ENCODE data around the gene GFAP.

The GFAP gene

DNA sequence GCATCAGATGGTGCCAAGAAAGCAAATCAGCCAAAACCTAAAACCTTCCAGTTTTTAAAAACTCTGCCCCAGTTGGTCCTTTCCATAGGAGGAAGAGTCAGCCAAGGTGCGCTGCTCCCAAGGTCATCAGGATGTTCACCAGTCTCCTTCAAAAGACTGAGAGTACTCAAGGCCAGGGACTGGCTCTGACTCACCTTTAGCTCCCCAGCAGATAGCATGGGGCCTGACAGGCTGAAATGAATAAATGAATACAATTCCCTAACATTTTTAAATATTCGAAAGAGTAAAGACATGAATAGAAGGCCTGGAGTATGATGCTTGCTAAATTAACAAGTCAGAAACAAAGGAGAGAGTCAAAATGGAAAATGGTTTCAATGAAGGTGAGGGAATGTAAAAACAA, 35.2 kb downstream of the GFAP start:
- in situ Hi-C loops (cut with HindIII; ENCODE audit: low pct_ligation_motif_present, low pct_unique_long_range_greater_than_20kb, low sequenced_read_pairs): no loop called here
- DNase-seq: no peak

GRCh38 chr17:44879376-44879775, 35.9 kb downstream of the GFAP start:
- in situ Hi-C loops (cut with HindIII; ENCODE audit: low pct_ligation_motif_present, low pct_unique_long_range_greater_than_20kb, low sequenced_read_pairs): no loop called here
- DNase-seq: no peak

GRCh38 chr17:44878627-44879221, 36.6 kb downstream of the GFAP start:
- in situ Hi-C loops (cut with HindIII; ENCODE audit: low pct_ligation_motif_present, low pct_unique_long_range_greater_than_20kb, low sequenced_read_pairs): no loop called here
- DNase-seq: peak; percentile 51

GRCh38 chr17:44877121-44877520, 38.2 kb downstream of the GFAP start:
- DNase-seq: no peak
- in situ Hi-C loops (cut with HindIII; ENCODE audit: low pct_ligation_motif_present, low pct_unique_long_range_greater_than_20kb, low sequenced_read_pairs): no loop called here

DNA sequence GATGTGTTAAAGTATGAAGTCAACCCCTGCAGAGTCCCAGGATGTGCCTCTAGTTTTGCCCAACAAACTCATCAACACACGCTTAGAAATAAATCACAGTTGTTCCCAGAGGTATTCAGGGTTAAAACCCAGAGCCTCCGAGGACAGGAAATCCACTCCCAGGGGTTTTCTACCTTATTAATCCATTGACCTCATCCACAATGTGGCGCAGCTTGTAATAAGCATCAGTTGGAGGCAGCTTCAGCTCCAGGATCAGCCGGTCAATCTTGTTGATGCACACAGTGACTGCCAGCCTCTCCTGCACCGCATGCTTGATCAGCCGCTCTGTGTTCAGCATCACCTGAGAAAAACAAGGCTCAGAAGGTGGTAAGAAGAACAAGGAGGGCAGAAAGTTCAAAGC, 39.5 kb downstream of the GFAP start:
- in situ Hi-C loops (cut with HindIII; ENCODE audit: low pct_ligation_motif_present, low pct_unique_long_range_greater_than_20kb, low sequenced_read_pairs): no loop called here
- no peak for DNase-seq

GRCh38 chr17:44872131-44872768, 43.0 kb downstream of the GFAP start:
- no peak for DNase-seq
- in situ Hi-C loops (cut with HindIII; ENCODE audit: low pct_ligation_motif_present, low pct_unique_long_range_greater_than_20kb, low sequenced_read_pairs): loop anchor here (25.0 kb wide), 1 partner anchor 110 kb away; the partner anchor contains the start of gene ADAM11

DNA sequence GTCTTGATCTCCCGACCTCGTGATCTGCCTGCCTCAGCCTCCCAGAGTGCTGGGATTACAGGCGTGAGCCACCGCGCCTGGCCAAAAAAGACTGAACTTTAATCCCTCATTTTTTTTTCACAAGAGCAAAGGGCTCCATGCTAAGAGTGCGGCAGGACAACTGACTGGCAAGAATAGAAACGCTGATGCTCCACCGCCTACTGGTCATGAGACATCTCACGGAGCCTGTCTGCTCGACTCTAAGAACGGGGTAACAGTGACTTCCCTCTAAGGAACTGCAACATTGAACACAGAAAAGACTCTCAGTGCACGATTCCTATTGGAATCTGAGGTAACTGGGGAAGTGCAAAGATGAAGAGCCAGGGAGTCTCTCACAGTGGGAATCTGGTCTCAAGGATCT, 43.7 kb downstream of the GFAP start:
- in situ Hi-C loops (cut with HindIII; ENCODE audit: low pct_ligation_motif_present, low pct_unique_long_range_greater_than_20kb, low sequenced_read_pairs): loop anchor here (25.0 kb wide), 1 partner anchor 109 kb away; the partner anchor contains the start of gene ADAM11
- no peak for DNase-seq

- in situ Hi-C loops (cut with HindIII; ENCODE audit: low pct_ligation_motif_present, low pct_unique_long_range_greater_than_20kb, low sequenced_read_pairs): loop anchor here (25.0 kb wide), 1 partner anchor 106 kb away; the partner anchor contains the start of gene ADAM11
- DNase-seq: no peak
These were observed 47.5 kb downstream of the GFAP start for GRCh38 chr17:44867841-44868240.

- in situ Hi-C loops (cut with HindIII; ENCODE audit: low pct_ligation_motif_present, low pct_unique_long_range_greater_than_20kb, low sequenced_read_pairs): loop anchor here (25.0 kb wide), 1 partner anchor 104 kb away; the partner anchor contains the start of gene ADAM11
- no peak for DNase-seq
These were observed 49.4 kb downstream of the GFAP start for GRCh38 chr17:44865931-44866330.

- in situ Hi-C loops (cut with HindIII; ENCODE audit: low pct_ligation_motif_present, low pct_unique_long_range_greater_than_20kb, low sequenced_read_pairs): loop anchor here (25.0 kb wide), 1 partner anchor 103 kb away; the partner anchor contains the start of gene ADAM11
- peak; percentile 81 for DNase-seq
These were observed 50.1 kb downstream of the GFAP start for GRCh38 chr17:44865231-44865660.

DNA sequence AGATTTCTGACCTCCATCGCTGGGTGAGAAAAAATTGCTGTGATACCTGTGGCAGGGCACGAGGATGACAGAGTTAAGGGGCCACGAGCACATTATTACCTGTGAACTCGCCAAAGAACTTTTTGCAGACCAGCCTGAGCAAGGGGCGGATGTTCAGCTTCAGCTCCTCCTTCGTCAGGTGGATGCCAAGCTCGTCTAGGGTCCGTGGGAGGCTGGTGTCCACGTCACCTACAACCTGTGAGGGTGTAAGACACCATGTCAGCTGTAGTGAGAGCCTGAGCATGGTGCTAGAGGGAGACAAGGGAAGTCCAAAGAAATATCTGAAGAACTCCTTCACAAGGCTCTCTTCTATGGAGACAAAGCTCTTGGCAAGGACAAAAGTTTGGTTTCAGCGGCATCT, 50.5 kb downstream of the GFAP start:
- in situ Hi-C loops (cut with HindIII; ENCODE audit: low pct_ligation_motif_present, low pct_unique_long_range_greater_than_20kb, low sequenced_read_pairs): loop anchor here (25.0 kb wide), 1 partner anchor 103 kb away; the partner anchor contains the start of gene ADAM11
- no peak for DNase-seq

GRCh38 chr17:44863061-44863918, 52.0 kb downstream of the GFAP start:
- in situ Hi-C loops (cut with HindIII; ENCODE audit: low pct_ligation_motif_present, low pct_unique_long_range_greater_than_20kb, low sequenced_read_pairs): loop anchor here (25.0 kb wide), 1 partner anchor 101 kb away; the partner anchor contains the start of gene ADAM11
- no peak for DNase-seq

DNA sequence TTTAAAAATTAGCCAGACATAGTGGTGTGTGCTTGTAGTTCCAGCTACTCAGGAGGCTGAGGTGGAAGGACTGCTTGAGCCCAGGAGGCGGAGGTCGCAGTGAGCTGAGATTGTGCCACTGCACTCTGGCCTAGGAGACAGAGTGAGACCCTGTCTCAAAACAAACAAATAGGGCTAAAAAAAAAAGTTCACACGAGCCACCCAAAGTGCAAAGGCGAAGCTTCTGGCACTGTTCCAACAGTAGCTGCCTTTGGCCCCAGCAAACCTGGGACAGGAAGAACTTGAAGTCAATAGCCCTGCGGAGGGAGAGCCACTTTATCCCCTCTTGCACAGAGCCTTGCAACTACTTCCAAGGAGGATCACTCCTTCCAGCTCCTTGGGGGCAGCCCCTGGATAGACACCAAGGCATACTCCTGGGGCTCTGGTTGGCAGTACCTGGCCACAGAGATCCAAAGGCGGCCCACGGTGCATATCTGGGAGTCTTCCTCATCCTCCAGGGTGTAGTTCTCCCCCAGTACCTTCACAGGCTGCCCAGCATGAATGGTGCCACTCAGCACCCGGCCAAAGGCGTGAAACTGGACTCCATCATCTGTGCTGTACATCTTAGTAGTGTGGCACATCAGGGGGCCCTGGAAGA, 52.9 kb downstream of the GFAP start:
- DNase-seq: no peak
- in situ Hi-C loops (cut with HindIII; ENCODE audit: low pct_ligation_motif_present, low pct_unique_long_range_greater_than_20kb, low sequenced_read_pairs): loop anchor here (25.0 kb wide), 1 partner anchor 100 kb away; the partner anchor contains the start of gene ADAM11

GRCh38 chr17:44859701-44860100, 55.6 kb downstream of the GFAP start:
- in situ Hi-C loops (cut with HindIII; ENCODE audit: low pct_ligation_motif_present, low pct_unique_long_range_greater_than_20kb, low sequenced_read_pairs): loop anchor here (25.0 kb wide), 1 partner anchor 97 kb away; the partner anchor contains the start of gene ADAM11
- no peak for DNase-seq

DNA sequence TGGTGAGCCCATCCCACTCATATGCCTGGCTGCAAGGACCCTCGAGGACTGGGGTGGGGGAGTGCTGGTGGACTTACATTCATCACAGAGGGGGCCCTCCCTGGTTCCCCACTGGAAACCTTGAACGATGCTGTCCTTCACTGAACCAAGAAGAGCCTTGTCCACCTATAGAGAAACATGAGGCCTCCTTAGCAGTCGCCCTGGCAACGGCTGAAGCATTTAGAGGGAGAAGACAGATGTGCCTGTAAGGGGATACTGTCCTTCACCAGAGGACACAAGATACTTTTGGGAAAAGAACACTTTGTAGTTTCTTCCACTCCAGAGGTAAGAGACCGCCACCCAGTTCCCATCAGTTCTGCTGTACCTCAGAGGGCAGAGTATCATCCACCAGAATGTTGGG, 61.1 kb downstream of the GFAP start:
- DNase-seq: no peak
- in situ Hi-C loops (cut with HindIII; ENCODE audit: low pct_ligation_motif_present, low pct_unique_long_range_greater_than_20kb, low sequenced_read_pairs): loop anchor here (25.0 kb wide), 1 partner anchor 92 kb away; the partner anchor contains the start of gene ADAM11

Data from ACHN (cell line).